SHP77 treated with DMSO at 0.1 percent for 48 hours (cell line): Measurements from ENCODE around the gene OR7A10.

Experiments used
- DNase-seq: peaks from one replicate; lab custom pipeline; 2025; lab: John Stamatoyannopoulos, UW

OR7A10 gene

GRCh38 chr19:14848822-14849221 is at the start of gene OR7A10:
OR7A10 (minus strand) TSS chr19:14848922; CDS start chr19:14841877, 7,045 bp downstream.
- DNase-seq: no peak

- DNase-seq: no peak
Measured at GRCh38 chr19:14890643-14891379, 42.1 kb upstream of the OR7A10 start.

GRCh38 chr19:14889994-14890642 is 41.4 kb upstream of the OR7A10 start:
- no peak for DNase-seq

GRCh38 chr19:14886032-14886431 is 37.3 kb upstream of the OR7A10 start, which contains the start of gene OR7A17:
OR7A17 (minus strand) TSS chr19:14886132; CDS start chr19:14881355, 4,777 bp downstream.
- DNase-seq: no peak

GRCh38 chr19:14871619-14872230 is 23.0 kb upstream of the OR7A10 start:
- no peak for DNase-seq

- no peak for DNase-seq
Measured at GRCh38 chr19:14868497-14868896, 19.8 kb upstream of the OR7A10 start.

GRCh38 chr19:14843578-14843977 is 5.1 kb downstream of the OR7A10 start:
- DNase-seq: no peak

GRCh38 chr19:14843169-14843568 is 5.6 kb downstream of the OR7A10 start:
- DNase-seq: no peak

GRCh38 chr19:14840206-14840605 is 8.5 kb downstream of the OR7A10 start:
- no peak for DNase-seq

GRCh38 chr19:14837391-14837790 is 11.3 kb downstream of the OR7A10 start:
- DNase-seq: no peak

- no peak for DNase-seq
Measured at GRCh38 chr19:14835011-14835410, 13.7 kb downstream of the OR7A10 start, which contains the start of the genes OR7A5 and OR7C1. OR7A5 (minus strand) TSS chr19:14835185; CDS start chr19:14828241, 6,944 bp downstream. OR7C1 (minus strand) TSS chr19:14835185; CDS start chr19:14800136, 35,049 bp downstream.

- no peak for DNase-seq
Measured at GRCh38 chr19:14830702-14831101, 18.0 kb downstream of the OR7A10 start.

GRCh38 chr19:14826006-14826405 is 22.7 kb downstream of the OR7A10 start:
- no peak for DNase-seq

GRCh38 chr19:14821937-14822336 is 26.8 kb downstream of the OR7A10 start:
- no peak for DNase-seq

- DNase-seq: no peak
Measured at GRCh38 chr19:14818588-14818987, 30.1 kb downstream of the OR7A10 start.

GRCh38 chr19:14817052-14817451 is 31.7 kb downstream of the OR7A10 start:
- DNase-seq: no peak

- no peak for DNase-seq
Measured at GRCh38 chr19:14814982-14815652, 33.6 kb downstream of the OR7A10 start.

GRCh38 chr19:14809272-14810057 is 39.3 kb downstream of the OR7A10 start:
- no peak for DNase-seq

GRCh38 chr19:14804765-14805164 is 44.0 kb downstream of the OR7A10 start:
- no peak for DNase-seq

- DNase-seq: no peak
Measured at GRCh38 chr19:14798760-14799159, 50.0 kb downstream of the OR7A10 start.

- no peak for DNase-seq
Measured at GRCh38 chr19:14796021-14796420, 52.7 kb downstream of the OR7A10 start.
